GM12892 (cell line): ENCODE measurements around the gene HK1.

Source experiments
- POLR2A ChIP-seq: IDR thresholded peaks from 2 replicates; pipeline ENCODE4 v1.6.1; 2011; ENCODE audit warnings: low read depth, low read length, control low read depth
- POLR2AphosphoS5 ChIP-seq: IDR thresholded peaks from 2 replicates; pipeline ENCODE4 v1.6.1; 2011; ENCODE audit warnings: low read depth, low read length, control low read depth
- TAF1 ChIP-seq: IDR thresholded peaks from 2 replicates; pipeline ENCODE4 v1.6.1; 2011; ENCODE audit warnings: low read depth, mild to moderate bottlenecking, control low read depth, low read length, borderline replicate concordance

- TF ChIP-seq POLR2AphosphoS5 (no peak), POLR2A (no peak), TAF1 (no peak)
These were observed 84.2 kb downstream of the HK1 start for GRCh38 chr10:69362471-69362954.
